ENCODE measurements around the gene PCA3. TPM values are rescaled to one million over a fixed set of nuclear protein-coding genes. Genes with fewer than 3 reads are reported as not detected.

PCA3 gene
- total and polyA plus RNA-seq, 11 donors, result not detected

GRCh38 chr9:76803762-76804161 lies 39.5 kb downstream of the PCA3 start:
- Histone ChIP-seq H3K9me3 (no peaks in the 10 kb centered on the region), H3K27me3 (peaks cover 0 to 15% (median 0%) of the 10 kb centered on the region in 9 donors), H3K4me1 (no peaks in the 10 kb centered on the region), H3K4me3 (no peak overlapping the region), H3K27ac (no peak overlapping the region), H3K36me3 (no peaks in the 10 kb centered on the region)
- intact Hi-C loops (cut with DNase I), result loop anchor here in 2 of 10 donors (5.0 to 10.0 kb wide), 2 partner anchors 61 to 344 kb away; no protein-coding TSS in a partner anchor
- TF ChIP-seq POLR2A (IDR thresholded peaks at IDR 0.05), result no peak
- no peak for TF ChIP-seq CTCF (IDR thresholded peaks at IDR 0.05)
- ATAC-seq, result no peak
- DNase-seq, result no peak
- 68 to 75% (median 71%) methylated on average over 7 of the region's 7 CpGs for WGBS, 4 donors

GRCh38 chr9:76808636-76809035 lies 44.4 kb downstream of the PCA3 start:
- Histone ChIP-seq H3K4me3 (no peak overlapping the region), H3K36me3 (no peaks in the 10 kb centered on the region), H3K4me1 (no peaks in the 10 kb centered on the region), H3K27ac (no peak overlapping the region), H3K27me3 (peaks cover 0 to 20% (median 3%) of the 10 kb centered on the region in 9 donors), H3K9me3 (no peaks in the 10 kb centered on the region)
- ATAC-seq (no peak), DNase-seq (no peak)
- TF ChIP-seq CTCF (IDR thresholded peaks at IDR 0.05), result no peak
- WGBS, 4 donors, result 44 to 50% (median 48%) methylated on average over 5 of the region's 5 CpGs
- intact Hi-C loops (cut with DNase I), result loop anchor here in 5 of 10 donors (5.0 to 10.0 kb wide), 4 partner anchors 56 to 204 kb away; no protein-coding TSS in a partner anchor

GRCh38 chr9:76810377-76810957 lies 46.2 kb downstream of the PCA3 start:
- TF ChIP-seq CTCF (IDR thresholded peaks at IDR 0.05) (peak; percentile 43 to 79 (median 68)), POLR2A (IDR thresholded peaks at IDR 0.05) (no peak)
- intact Hi-C loops (cut with DNase I), result loop anchor here in 9 of 10 donors (1.0 to 10.0 kb wide), 9 partner anchors 177 to 342 kb away; no protein-coding TSS in a partner anchor
- Histone ChIP-seq H3K36me3 (no peaks in the 10 kb centered on the region), H3K4me3 (no peak overlapping the region), H3K27ac (peak overlapping the region in 1 of 12 donors; percentile 17), H3K4me1 (no peaks in the 10 kb centered on the region), H3K9me3 (no peaks in the 10 kb centered on the region), H3K27me3 (peaks cover 0 to 17% (median 0%) of the 10 kb centered on the region in 9 donors)
- DNase-seq, result no peak
- peak in 3 of 4 donors; percentile 57 to 82 (median 66) for ATAC-seq
- 14 to 38% (median 29%) methylated on average over 2 of the region's 2 CpGs for WGBS, 4 donors

DNA sequence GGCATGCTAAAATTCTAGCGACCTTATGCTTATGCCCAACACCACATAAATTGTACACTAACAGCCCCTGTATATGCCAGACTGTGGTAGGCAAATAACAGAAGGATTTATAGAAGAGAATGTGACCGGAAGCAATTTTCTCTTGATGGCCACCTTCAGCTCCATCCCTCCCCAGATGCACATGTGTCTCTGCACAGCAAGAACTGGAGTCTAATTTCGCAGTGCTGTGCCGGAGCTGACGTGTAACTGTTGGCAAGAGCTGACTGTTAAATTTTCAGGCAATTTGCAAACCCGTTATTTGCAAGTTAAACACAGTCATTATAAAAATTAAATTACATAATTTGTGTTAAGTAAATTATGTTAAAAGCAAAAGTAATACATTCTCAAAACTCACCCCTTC lies 48.4 kb downstream of the PCA3 start:
- Histone ChIP-seq H3K27me3 (peaks cover 0 to 16% (median 0%) of the 10 kb centered on the region in 9 donors), H3K36me3 (no peaks in the 10 kb centered on the region), H3K4me3 (no peak overlapping the region), H3K9me3 (no peaks in the 10 kb centered on the region), H3K27ac (no peak overlapping the region), H3K4me1 (peaks cover 0 to 3% (median 0%) of the 10 kb centered on the region in 12 donors)
- TF ChIP-seq POLR2A (IDR thresholded peaks at IDR 0.05), result no peak
- no peak for TF ChIP-seq CTCF (IDR thresholded peaks at IDR 0.05)
- WGBS, 4 donors, result 78 to 86% (median 81%) methylated on average over 6 of the region's 6 CpGs
- no peak for ATAC-seq
- DNase-seq, result no peak
- intact Hi-C loops (cut with DNase I), result loop anchor here in 8 of 10 donors (2.0 to 10.0 kb wide), 7 partner anchors 175 to 340 kb away; no protein-coding TSS in a partner anchor

Data from heart left ventricle (tissue), 16 donors.